ENCODE results near the gene GDF2.

GDF2 gene

GRCh38 chr10:47371629-47372485, 49.6 kb downstream of the GDF2 start:
- DNase-seq: no peak

- no peak for DNase-seq
These were observed 50.5 kb downstream of the GDF2 start for GRCh38 chr10:47372726-47373125.

- DNase-seq: no peak
These were observed 52.6 kb downstream of the GDF2 start for GRCh38 chr10:47374611-47375536.

GRCh38 chr10:47376522-47377220, 54.4 kb downstream of the GDF2 start:
- DNase-seq: no peak
